HG03469 (cell line): ENCODE data around the gene LDB2.

ENCODE experiments used
- ATAC-seq: cut with Tn5 transposase; IDR thresholded peaks from one replicate; pipeline ENCODE4 v1.9.1; 2021; ENCODE audit warnings: mild to moderate bottlenecking, moderate library complexity, moderate number of reproducible peaks; ENCODE audit not compliant: unreplicated experiment

Gene LDB2

DNA sequence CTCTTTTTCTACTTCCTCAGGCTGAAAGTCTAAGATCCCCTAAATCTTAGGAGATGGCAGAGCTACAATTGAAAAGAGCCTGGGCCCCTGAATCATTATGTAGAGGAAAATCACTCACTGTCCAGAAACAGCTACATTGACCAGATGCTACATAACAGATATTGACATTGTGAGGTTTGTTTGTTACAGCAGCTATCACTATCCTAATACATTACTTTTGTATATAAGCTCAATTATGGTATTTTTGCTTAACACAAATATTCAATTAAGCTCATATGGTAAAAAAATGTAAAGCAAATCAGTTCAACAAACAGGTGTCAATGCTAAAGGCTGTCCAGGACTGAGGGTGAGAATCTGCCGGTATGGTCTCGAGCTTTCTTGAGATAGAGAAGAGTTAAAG is 89.4 kb downstream of the LDB2 start:
- ATAC-seq = no peak

DNA sequence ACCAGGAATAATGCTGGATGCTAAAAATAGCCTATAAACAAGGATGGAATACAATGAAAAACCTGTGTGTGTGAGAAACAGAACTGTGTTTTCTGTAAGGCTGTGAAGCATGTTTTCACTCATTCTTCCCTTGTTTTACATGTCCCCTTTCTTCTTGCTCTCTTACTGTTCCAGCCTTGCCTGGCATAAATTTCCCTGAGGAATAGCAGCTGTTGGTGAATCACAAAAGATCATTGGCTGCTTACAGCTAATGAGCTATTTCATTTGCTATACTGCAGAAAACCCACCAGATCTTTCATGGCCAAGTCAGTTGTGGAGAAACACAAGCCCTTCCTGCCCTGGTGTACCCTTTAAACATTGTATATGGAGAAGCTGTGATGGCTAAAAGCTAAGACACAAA is 91.1 kb downstream of the LDB2 start:
- no peak for ATAC-seq

DNA sequence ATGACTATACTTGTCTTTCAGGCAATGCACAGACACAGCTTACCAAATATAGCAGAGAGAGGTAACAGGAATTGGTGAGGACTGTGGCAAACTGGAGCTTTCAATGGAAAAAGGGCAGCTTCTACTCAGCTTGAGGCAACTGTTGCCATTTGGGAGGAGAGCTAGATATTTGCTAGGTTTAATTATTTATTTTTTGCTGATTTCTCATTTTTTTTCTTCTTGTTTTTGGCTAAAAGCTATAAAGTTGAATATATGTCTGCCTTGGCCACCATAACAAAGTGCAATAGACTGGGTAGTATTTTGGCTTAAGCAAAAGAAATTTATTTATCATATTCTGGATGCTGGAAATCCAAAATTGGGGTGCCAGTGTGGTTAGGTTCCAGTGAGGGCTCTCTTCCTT is 93.9 kb downstream of the LDB2 start:
- ATAC-seq = no peak

DNA sequence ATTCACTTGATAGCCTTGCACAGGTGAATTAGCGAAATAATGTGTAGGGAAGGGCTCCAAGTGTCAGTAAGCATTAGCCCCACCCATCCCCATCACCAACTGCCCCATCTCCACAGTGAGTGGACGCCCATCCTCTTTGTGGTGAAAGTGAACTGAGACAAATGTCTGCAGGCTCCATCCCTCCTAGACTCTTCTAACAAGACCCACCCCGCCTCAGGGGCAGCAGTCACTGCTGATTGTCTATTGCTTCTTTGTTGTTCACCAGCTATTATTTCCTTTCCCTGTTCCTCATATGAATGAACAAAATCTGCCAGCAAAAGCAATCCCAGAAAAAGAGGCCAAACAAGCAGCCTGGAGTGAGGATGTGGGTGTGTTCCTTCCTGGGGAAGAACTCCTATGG is 96.4 kb downstream of the LDB2 start:
- ATAC-seq = no peak

DNA sequence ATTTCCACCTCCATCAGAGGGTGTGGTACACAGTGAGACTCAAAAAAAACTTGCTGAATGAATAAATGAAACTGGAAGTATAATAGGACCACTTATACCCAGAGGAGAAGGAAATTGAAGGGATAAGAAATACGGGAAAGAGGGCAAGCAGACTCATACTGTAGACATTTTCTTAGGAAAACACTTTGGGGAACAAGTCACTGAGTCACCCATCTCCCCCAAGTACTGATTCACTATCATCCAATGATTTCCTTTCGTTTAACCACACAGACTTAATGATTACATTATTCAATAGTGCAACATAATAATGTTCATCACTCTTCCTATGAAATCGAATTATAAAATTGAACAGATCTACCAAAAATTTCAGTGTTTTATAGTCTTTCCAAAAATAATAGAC is 97.1 kb downstream of the LDB2 start:
- no peak for ATAC-seq

DNA sequence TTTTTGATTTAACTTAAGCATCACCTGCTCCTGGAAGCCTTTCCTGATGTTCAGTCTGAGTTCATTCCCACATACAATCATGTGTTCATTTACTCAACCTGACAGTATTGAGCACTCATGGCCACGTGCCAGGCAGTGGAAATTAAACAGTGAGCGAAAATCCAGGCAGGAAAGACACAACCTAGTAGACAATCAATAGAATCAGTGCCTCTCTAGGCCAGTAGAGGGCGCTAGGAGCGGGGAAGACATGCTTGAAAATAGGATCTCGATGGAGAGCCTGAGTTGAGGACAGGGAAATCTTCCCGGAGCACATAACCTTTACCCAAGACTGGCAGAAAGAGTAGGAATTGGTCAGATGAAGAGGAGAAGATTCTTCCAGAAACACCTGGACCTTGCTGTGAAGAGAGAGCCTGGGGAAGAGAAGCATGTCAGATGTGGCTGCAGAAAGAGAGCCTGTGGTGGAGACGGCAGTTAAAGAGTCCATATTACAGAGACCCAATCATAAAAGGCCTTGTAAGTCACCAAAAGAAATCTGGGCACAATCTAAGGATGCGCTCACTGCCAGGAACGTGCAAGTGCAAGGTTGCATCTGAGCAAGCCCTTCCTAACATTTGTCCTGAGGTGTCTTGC is 103.5 kb downstream of the LDB2 start:
- no peak for ATAC-seq

DNA sequence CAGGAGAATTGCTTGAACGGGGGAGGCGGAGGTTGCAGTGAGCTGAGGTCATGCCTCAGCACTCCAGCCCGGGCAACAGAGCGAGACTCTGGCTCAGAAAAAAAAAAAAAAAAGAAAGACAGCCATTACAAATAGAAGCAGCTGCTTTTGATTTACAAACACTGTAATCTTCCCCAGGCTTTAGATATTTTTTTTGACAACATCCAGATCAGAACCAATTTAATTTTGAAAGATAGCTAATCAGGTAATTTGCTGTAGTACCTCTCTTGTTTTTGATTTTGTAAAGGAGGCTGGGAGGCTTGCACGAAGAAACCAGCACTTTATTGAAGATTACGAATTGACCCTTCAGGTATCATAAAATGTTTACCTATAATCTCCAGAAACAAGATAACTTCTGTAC is 107.0 kb downstream of the LDB2 start:
- no peak for ATAC-seq

DNA sequence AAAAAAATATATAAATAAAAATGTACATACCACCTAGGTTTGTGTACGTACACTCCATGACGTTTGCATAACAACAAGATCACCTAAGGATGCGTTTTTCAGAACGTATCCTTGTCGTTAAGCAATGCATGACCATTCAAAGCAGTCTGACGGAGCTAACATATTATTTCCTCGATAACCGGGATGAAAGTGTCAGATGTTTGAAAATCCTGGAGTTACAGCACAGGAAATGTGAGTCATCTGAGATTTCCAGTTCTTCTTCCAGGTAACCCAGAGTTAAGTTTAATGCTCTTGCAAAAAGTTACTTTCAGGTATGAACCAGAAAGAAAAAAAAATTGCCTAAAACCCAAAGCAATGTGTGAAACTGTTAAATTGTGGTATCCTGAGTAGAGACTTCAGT is 107.9 kb downstream of the LDB2 start:
- ATAC-seq = no peak

DNA sequence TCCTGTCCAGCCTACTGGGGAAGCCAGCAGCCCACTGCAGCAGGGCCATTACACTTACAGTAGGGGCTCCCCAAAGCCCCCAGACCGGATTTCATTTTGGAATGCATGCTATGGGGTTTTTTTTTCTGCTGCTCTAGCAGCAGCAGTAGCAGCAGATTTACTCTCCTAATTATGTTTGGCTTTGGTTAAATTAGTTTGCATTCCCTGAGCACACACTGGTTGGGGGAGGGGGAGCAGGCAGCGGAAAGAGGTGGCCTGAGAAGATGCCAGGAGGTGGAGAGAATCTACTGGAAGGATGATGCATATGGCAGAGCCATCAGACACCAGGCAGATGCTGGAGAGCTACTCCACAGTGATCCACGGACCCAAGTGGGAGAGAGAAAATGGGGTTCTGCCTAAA is 109.6 kb downstream of the LDB2 start:
- no peak for ATAC-seq

DNA sequence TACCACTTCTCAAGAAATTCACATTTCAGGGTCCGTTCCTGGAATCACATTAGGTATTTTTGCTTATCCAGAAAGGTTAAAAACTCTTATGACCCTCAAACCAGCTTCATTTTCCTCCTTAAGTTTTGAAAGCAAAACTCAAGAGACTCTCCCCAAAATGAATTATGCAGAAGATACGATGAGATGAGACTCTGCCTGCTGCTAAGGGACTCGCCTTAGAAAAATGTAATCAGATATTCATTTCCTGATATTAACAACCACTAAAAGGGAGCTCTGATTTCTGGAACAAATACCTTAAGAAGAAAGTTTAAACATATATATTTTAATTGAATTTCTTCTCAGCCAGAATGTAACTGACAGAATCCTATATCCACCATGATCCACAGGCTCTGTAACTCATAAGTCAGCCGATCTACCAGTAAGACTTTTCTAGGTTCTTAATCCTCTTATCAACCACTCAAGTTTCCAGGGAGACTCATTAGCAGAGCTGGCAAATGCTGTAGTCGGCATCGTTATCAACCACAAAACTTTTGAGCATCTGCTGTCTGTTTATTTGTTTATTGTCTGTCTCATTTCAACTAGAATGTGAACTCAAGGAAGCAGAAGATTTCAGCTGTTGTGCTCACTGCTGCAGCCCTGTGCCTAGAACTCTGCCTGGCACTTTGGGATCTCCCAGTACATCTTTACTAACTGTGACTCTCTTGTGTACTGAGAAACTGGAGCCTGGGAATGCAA is 112.5 kb downstream of the LDB2 start:
- no peak for ATAC-seq

DNA sequence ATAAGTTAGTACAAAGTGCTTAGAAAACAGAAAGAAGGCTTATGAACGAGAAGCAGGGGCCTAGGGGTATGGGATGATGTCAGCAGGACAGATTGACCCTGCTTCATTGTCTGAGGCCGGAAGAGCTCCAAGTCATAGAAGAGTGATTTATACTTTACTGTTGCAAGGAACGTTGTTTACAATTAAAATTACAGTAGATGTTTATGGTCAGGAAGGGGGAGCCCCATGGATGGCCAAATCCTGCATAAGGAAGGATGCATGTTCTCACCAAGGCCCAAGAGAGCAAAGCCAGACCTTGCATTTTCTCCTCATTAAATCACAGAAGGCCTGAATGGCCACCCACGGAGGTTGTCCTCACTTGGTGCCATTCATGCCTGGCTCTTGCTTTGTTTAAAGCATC is 115.3 kb downstream of the LDB2 start:
- ATAC-seq = no peak

DNA sequence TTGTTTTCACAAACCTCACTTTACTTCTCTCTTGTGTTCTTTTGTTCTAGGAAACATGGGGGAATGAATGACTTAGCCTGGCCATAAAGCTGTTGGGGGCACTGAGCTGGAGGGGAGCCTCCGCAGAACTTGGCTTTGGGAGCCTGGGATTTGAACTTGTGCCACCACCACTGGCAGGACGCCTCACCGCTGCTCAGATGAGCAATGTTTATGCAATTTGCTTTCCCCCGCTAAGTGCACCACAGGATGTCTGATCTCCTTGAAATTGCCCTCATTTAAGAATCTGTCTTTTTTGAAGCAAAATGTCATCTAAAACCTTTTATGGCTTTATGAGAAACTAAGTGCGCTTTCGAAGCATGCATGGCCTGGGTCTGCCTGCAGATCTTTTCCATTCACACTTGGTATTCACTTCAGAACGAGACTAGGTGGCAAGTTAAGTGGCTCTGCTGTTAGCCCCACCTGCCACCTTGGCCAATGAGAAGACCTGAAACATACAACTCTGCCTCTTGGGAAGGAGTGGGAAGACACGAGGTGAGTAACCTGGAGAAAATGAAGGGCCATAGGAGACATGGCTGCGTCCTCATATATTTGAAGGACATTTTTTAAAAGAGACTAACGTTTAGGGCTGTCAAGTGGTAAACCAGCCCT is 119.3 kb downstream of the LDB2 start:
- no peak for ATAC-seq

DNA sequence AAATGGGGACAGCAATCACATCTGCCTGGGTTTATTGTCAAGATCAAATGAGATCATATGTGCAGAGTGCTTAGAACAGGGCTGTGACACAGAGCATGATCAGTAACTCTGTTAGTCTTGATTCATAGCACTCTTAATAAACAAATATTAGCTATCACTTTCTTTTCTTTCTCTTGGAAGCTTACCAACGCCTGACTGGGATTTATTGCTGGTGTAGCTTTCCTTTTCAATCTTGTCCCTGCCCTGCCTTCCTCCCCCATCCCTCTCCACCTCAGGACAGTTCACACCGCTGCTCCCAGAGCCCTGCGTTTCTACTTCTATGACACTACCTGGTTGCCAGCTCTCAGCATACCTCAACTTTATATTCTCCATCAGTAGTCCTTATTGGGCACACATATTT is 120.7 kb downstream of the LDB2 start:
- no peak for ATAC-seq

DNA sequence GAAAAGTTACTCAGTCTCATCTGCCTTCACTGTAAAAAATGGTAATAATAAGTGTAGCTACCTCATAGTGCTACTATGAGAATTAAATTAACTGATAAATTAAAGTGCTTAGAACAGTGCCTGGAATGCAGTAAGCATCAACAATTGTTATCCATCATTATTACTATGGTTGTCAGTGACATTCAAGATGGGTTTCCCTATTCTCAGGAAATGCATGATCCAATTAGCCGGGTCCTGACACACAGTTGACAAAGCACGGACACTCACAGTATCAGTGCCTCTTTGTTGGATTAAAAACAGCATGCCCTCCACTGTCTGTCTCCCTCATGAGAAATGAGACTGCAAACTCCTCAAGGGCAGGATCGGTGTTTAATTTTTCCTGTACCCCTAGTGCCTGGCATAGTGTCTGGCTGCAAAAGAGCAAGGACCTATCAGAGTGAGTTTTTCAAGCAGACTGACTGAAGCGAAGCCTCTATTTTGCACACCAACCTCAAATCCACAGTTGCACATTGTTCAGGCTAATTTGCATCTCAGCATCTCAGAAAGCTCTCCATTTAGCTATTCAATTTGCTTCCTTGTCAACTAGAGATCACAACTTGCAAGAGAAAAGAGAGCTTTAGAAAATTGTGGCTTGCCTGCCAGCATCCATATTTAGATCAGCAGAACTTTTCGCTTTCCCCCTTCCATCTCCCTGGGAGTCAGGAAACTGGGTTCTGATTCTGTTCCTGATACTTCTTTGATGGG is 122.9 kb downstream of the LDB2 start:
- no peak for ATAC-seq

DNA sequence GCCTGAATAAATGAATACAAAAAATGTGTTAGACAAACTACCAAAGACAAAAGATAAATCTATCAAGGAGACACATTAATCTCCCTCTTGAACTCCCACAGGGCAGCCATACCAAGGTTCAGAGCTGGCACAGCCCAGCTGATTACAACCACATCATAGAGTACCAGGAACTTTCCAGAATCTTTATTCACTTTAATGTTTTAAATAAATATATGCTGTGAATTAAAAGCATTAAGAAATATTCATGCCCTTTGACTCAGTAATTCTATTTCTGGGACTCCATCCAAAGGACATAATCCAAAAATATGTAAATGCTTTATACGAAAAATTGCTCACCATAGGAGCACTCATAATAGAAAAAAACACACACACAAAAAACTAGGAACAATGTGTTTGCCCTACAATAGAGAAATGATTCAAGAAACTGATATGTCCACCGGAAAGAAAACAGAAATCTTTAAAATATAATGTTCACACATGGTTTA is 126.0 kb downstream of the LDB2 start:
- no peak for ATAC-seq

DNA sequence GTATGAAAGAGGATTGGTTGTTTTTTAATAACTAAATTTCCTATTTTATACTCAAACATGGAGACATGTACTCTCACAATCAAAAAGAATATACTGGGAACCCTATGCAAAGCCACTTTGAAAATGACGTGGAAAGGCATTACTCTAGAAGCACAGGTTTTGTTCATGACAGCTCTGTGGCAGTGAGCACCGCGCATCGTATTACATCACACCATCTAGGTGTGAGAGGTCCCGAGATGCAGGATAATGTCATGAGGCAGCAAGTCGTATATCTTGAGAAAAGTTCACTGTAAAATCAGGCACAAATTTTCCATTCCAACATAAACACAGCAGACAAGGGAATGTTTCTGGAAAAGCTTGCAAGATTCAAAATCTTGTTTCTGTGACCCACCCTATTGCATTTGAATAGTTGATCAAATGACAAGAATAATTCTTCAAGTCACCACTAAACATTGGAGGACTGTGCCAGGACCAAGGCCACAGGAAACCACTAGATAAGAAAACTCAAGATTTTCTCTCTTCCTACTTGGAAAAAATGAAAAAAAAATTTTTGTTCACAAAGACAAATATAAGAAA is 127.6 kb downstream of the LDB2 start:
- no peak for ATAC-seq

DNA sequence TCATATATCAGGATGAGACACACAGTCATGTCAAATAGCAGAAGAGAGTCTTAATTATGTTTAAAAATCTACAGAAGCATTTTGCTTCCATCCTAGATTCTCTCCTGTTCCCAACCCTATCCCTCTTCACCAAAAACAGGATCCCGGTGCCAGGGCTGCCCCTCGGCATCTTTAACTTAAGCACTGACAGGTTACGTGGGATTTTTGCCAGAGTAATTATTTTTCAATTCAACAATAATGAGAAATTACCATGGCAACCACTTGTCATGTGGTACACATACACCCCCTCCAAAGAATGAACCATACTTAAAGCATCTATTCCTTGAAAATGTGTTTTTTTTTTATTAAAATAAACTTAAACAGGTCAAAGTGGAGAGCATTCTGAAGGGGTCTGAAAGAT is 130.6 kb downstream of the LDB2 start:
- no peak for ATAC-seq

DNA sequence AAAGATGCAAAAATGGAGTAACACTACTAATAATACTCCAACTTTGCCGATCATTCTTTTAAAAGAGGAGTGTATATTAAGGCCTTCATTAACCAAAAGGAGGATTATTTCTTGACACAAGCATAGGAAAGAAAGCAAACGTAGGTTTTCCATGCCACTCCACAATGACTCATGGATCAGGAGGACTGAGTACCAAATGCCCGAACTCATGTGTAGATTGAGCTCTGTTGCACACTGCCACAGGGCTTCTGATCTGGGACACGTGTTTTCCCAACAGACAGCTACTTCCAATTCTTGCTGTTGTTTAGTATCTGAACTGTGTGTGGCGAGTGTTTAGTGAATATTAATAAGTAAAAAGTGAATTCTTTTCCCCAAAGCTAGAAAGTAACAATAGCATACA is 131.2 kb downstream of the LDB2 start:
- no peak for ATAC-seq

DNA sequence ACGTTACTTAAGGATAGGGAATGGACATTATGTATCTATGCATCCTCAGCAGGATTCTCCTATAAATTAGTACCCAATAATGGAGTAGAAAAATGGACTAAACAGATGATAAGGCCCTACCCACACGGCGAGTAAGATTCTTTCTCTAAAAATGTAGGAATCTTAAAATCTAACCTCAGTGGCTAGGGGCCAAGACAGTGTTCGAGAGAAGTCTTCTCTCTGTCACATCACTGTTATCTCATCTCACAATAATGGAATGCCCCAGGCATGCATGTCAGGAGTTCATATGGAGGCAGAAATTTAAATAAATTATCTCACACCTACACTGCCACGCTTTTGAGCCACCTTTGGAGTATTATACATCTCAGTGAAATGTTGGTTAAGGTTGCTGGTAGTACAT is 132.9 kb downstream of the LDB2 start:
- ATAC-seq = no peak

DNA sequence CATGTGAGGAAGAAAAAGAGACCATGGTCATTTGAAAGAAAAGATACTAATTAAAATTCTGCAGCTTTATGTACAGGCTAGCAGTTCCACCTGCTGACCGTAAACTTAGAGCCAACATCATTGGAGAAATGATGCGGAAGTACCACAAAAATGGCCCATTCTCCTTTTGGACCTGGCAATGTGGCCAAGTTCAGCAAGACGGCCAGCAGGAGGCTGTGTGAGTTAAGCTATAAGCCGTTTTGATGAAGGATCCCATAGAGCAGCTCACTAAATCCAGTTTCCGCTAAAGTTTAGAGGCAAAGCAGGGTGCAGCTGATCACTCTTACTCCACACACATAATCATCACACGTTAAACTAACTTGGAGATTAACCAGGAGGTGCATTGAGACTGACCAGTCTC is 133.8 kb downstream of the LDB2 start:
- no peak for ATAC-seq
